HEK293 (cell line): ENCODE measurements around the gene STUM.
A peak's percentile ranks its signal among the peaks of the same experiment; 100 is the strongest.

Experiments used
- CTCF ChIA-PET: fragments of 350-600 bp; formaldehyde crosslinking; extraction: SDS; loops from one replicate; lab custom pipeline; 2021; ENCODE audit warnings: antibody characterized with exemption; lab: Yijun Ruan, JAX
- POLR2A ChIA-PET: fragments of 300-600 bp; formaldehyde crosslinking; extraction: SDS; loops from one replicate; lab custom pipeline; 2020; ENCODE audit warnings: antibody characterized with exemption, inconsistent platforms; lab: Yijun Ruan, JAX
- H3K27ac ChIP-seq: fragments of 200-500 bp; sonication (Bioruptor generic); 2 replicates; pipeline ENCODE4 v1.5.1; 2014; ENCODE audit warnings: low read depth, low read length, control low read depth, inconsistent platforms; ENCODE audit errors: extremely low read depth
- H3K36me3 ChIP-seq, 2 experiments: fragments of 200-500 bp in 1 of 2; sonication (Bioruptor generic) in 1 of 2; 1 replicate in 1 of 2; 2 replicates in 1 of 2; pipeline ENCODE4 v1.5.1; 2014 to 2017; ENCODE audit warnings: inconsistent platforms in 2 of 2, low read length in 2 of 2; ENCODE audit not compliant: control insufficient read depth in 2 of 2, insufficient read depth in 1 of 2
- H3K4me1 ChIP-seq: fragments of 200-500 bp; sonication (Bioruptor generic); 2 replicates; pipeline ENCODE4 v1.5.1; 2014; ENCODE audit warnings: mild to moderate bottlenecking, low read length, inconsistent platforms; ENCODE audit not compliant: control insufficient read depth, insufficient read depth
- H3K4me3 ChIP-seq: 2 replicates; pipeline ENCODE4 v1.5.1; 2011; ENCODE audit warnings: low read depth, mild to moderate bottlenecking, control low read depth, low read length, moderate library complexity
- H3K9me3 ChIP-seq: fragments of 200-500 bp; sonication (Bioruptor generic); 2 replicates; pipeline ENCODE4 v1.5.1; 2014; ENCODE audit warnings: low read depth, low read length, inconsistent platforms; ENCODE audit not compliant: control insufficient read depth, insufficient read depth
- BCL11B ChIP-seq: fragments of 450-650 bp; formaldehyde crosslinking; IDR thresholded peaks from 2 replicates; pipeline ENCODE4 v1.5.1; 2016; ENCODE audit warnings: low read depth, missing biosample characterization, missing genetic modification characterization
- FEZF1 ChIP-seq: fragments of 450-650 bp; formaldehyde crosslinking; IDR thresholded peaks from 2 replicates; pipeline ENCODE4 v1.5.1; 2016; ENCODE audit warnings: missing biosample characterization, missing genetic modification characterization
- GLIS1 ChIP-seq: fragments of 450-650 bp; formaldehyde crosslinking; IDR thresholded peaks from 2 replicates; pipeline ENCODE4 v1.5.1; 2016; ENCODE audit warnings: missing biosample characterization, missing genetic modification characterization
- GLIS2 ChIP-seq: fragments of 450-650 bp; formaldehyde crosslinking; IDR thresholded peaks from 2 replicates; pipeline ENCODE4 v1.5.1; 2016; ENCODE audit warnings: missing biosample characterization, missing genetic modification characterization
- HOXD13 ChIP-seq: sonication (generic); formaldehyde crosslinking; IDR thresholded peaks from 2 replicates; pipeline ENCODE4 v1.8.0; 2022; ENCODE audit warnings: missing genetic modification reagents, borderline replicate concordance
- MZF1 ChIP-seq: fragments of 450-650 bp; formaldehyde crosslinking; IDR thresholded peaks from 2 replicates; pipeline ENCODE4 v1.5.1; 2017; ENCODE audit warnings: missing biosample characterization, missing genetic modification characterization, borderline replicate concordance
- OSR2 ChIP-seq: fragments of 450-650 bp; formaldehyde crosslinking; IDR thresholded peaks from 2 replicates; pipeline ENCODE4 v1.5.1; 2016; ENCODE audit warnings: missing biosample characterization, missing genetic modification characterization
- SCRT2 ChIP-seq: fragments of 450-650 bp; formaldehyde crosslinking; IDR thresholded peaks from 2 replicates; pipeline ENCODE4 v1.5.1; 2016; ENCODE audit warnings: missing biosample characterization, missing genetic modification characterization
- SP2 ChIP-seq: fragments of 450-650 bp; formaldehyde crosslinking; IDR thresholded peaks from 2 replicates; pipeline ENCODE4 v1.5.1; 2016; ENCODE audit warnings: missing biosample characterization, missing genetic modification characterization
- YY1 ChIP-seq: fragments of 450-650 bp; formaldehyde crosslinking; IDR thresholded peaks from 2 replicates; pipeline ENCODE4 v1.5.1; 2018; ENCODE audit warnings: missing biosample characterization, missing genetic modification characterization
- ZBTB17 ChIP-seq: fragments of 450-650 bp; formaldehyde crosslinking; IDR thresholded peaks from 2 replicates; pipeline ENCODE4 v1.5.1; 2016; ENCODE audit warnings: missing biosample characterization, missing genetic modification characterization
- ZFP3 ChIP-seq: fragments of 450-650 bp; formaldehyde crosslinking; IDR thresholded peaks from 2 replicates; pipeline ENCODE4 v1.5.1; 2016; ENCODE audit warnings: low read depth, missing biosample characterization, missing genetic modification characterization
- ZFP69B ChIP-seq: fragments of 450-650 bp; formaldehyde crosslinking; IDR thresholded peaks from 2 replicates; pipeline ENCODE4 v1.5.1; 2016; ENCODE audit warnings: missing biosample characterization, missing genetic modification characterization
- ZNF140 ChIP-seq: fragments of 450-650 bp; formaldehyde crosslinking; IDR thresholded peaks from 2 replicates; pipeline ENCODE4 v1.5.1; 2016; ENCODE audit warnings: missing biosample characterization, missing genetic modification characterization
- ZNF155 ChIP-seq: fragments of 450-650 bp; formaldehyde crosslinking; IDR thresholded peaks from 2 replicates; pipeline ENCODE4 v1.5.1; 2016; ENCODE audit warnings: missing biosample characterization, missing genetic modification characterization
- ZNF24 ChIP-seq: fragments of 450-650 bp; formaldehyde crosslinking; IDR thresholded peaks from 2 replicates; pipeline ENCODE4 v1.5.1; 2016; ENCODE audit warnings: missing biosample characterization, missing genetic modification characterization
- ZNF248 ChIP-seq: fragments of 450-650 bp; formaldehyde crosslinking; IDR thresholded peaks from 2 replicates; pipeline ENCODE4 v1.5.1; 2017; ENCODE audit warnings: missing biosample characterization, missing genetic modification characterization
- ZNF354C ChIP-seq: fragments of 450-650 bp; formaldehyde crosslinking; IDR thresholded peaks from 2 replicates; pipeline ENCODE4 v1.5.1; 2016; ENCODE audit warnings: missing biosample characterization, missing genetic modification characterization, low read depth, borderline replicate concordance
- ZNF366 ChIP-seq: fragments of 450-650 bp; formaldehyde crosslinking; conservative IDR thresholded peaks from 2 replicates; pipeline ENCODE4 v1.5.1; 2016; ENCODE audit warnings: missing biosample characterization, missing genetic modification characterization
- ZNF776 ChIP-seq: fragments of 450-650 bp; formaldehyde crosslinking; IDR thresholded peaks from 2 replicates; pipeline ENCODE4 v1.5.0; 2017; ENCODE audit warnings: missing biosample characterization, missing genetic modification characterization, borderline replicate concordance
- ZSCAN30 ChIP-seq: fragments of 450-650 bp; IDR thresholded peaks from 2 replicates; pipeline ENCODE4 v1.5.1; 2018; ENCODE audit warnings: missing biosample characterization, mild to moderate bottlenecking, missing genetic modification characterization, moderate library complexity
- TF ChIP-seq, protein P1 (sequence below): fragments of 450-650 bp; formaldehyde crosslinking; IDR thresholded peaks from 2 replicates; pipeline ENCODE4; 2016; ENCODE audit warnings: missing biosample characterization, missing genetic modification characterization
- TF ChIP-seq, protein P2 (sequence below): fragments of 450-650 bp; formaldehyde crosslinking; IDR thresholded peaks from 2 replicates; pipeline ENCODE4 v1.5.1; 2016; ENCODE audit warnings: missing biosample characterization, missing genetic modification characterization
- TF ChIP-seq, protein P3 (sequence below): fragments of 450-650 bp; IDR thresholded peaks from 2 replicates; pipeline ENCODE4 v1.5.1; 2018; ENCODE audit warnings: missing biosample characterization, mild to moderate bottlenecking, missing genetic modification characterization
- TF ChIP-seq, protein P4 (sequence below): fragments of 450-650 bp; formaldehyde crosslinking; IDR thresholded peaks from 2 replicates; pipeline ENCODE4 v1.5.1; 2016; ENCODE audit warnings: missing biosample characterization, missing genetic modification characterization
- TF ChIP-seq, protein P5 (sequence below): fragments of 450-650 bp; formaldehyde crosslinking; IDR thresholded peaks from 2 replicates; pipeline ENCODE4 v1.5.1; 2016; ENCODE audit warnings: missing biosample characterization, missing genetic modification characterization
- TF ChIP-seq, protein P6 (sequence below): fragments of 450-650 bp; formaldehyde crosslinking; IDR thresholded peaks from 2 replicates; pipeline ENCODE4 v1.5.1; 2016; ENCODE audit warnings: missing biosample characterization, missing genetic modification characterization

The STUM gene

DNA sequence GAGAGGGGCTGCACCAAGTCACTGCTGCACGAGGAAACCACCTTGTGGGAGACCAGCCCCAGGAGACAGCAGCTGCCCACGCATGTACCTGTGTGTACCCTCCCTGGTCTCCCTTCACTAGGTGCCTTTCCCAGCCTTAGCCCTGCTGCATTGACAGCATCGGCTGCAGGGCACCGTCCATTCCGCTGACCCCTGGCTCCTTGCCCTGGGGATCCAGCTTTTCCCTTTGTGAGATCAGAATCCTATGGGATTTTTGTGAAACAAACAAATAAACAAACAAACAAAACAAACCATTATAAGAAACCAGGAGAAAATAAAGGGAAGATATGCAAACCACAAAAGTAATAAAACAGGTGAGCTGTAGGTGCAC is 2.1 kb downstream of the STUM start (continued):
- TF ChIP-seq, protein P1, sequence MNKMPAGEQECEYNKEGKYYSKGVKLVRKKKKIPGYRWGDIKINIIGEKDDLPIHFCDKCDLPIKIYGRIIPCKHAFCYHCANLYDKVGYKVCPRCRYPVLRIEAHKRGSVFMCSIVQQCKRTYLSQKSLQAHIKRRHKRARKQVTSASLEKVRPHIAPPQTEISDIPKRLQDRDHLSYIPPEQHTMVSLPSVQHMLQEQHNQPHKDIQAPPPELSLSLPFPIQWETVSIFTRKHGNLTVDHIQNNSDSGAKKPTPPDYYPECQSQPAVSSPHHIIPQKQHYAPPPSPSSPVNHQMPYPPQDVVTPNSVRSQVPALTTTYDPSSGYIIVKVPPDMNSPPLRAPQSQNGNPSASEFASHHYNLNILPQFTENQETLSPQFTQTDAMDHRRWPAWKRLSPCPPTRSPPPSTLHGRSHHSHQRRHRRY (tag by site-specific recombination) = no peak
- TF ChIP-seq SP2 (no peak), ZFP3 (tag by site-specific recombination) (no peak), ZNF354C (tag by site-specific recombination) (no peak), ZNF248 (no peak)
- TF ChIP-seq, all 188 proteins: peak for 0

DNA sequence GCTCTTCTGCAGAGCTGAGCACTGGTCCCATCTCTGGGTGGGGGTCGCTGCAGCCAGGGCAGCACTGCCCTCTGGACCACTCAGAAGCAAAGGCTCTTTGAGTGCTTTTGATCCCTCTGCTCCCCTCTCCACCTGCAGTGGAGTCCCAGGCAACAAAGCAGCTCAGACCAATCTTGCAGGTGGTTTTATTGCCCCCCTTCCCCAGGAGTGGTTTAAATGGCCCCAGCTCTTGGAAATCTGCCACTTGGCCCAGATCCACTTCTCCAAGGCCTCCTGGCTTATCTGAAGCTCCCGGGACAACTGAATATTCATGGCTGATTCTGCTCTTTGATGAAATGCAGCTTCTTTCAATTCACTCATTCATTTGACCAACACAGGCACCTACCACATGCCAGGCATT is 2.7 kb downstream of the STUM start:
- no peaks in the 10 kb centered on the region for H3K36me3 ChIP-seq
- POLR2A ChIA-PET = no interaction called here
- CTCF ChIA-PET = interaction anchor here (0.6 to 6.5 kb wide), 13 partner anchors 10 to 426 kb away, joined by 3 to 84 read pairs (median 5); partner anchors contain the start of gene PARP1
- no peaks in the 10 kb centered on the region for H3K9me3 ChIP-seq
- H3K4me1 ChIP-seq = peaks cover 27% of the 10 kb centered on the region
- H3K27ac ChIP-seq = no peak overlapping the region
- no peak overlapping the region for H3K4me3 ChIP-seq
- TF ChIP-seq OSR2 (tag by site-specific recombination) (peak; percentile 50; the same call in 1 of the 2 replicates), HOXD13 (CRISPR knock-in tag) (no peak), GLIS1 (tag by site-specific recombination) (peak; percentile 73; the same call in 1 of the 2 replicates), ZNF24 (tag by site-specific recombination) (peak; percentile 65; the same call in 1 of the 2 replicates), ZSCAN30 (tag by site-specific recombination) (peak; percentile 35; the same call in 1 of the 2 replicates), BCL11B (0 out of 2 replicates have a peak, but pooled peaks have one; percentile 18), ZNF140 (tag by site-specific recombination) (no peak), ZNF155 (no peak), FEZF1 (tag by site-specific recombination) (peak; percentile 82), MZF1 (tag by site-specific recombination) (peak; percentile 69; the same call in 1 of the 2 replicates), SCRT2 (peak; percentile 98), ZNF366 (tag by site-specific recombination) (0 out of 2 replicates have a peak, but pooled peaks have one; percentile 11), ZBTB17 (tag by site-specific recombination) (peak; percentile 63), GLIS2 (tag by site-specific recombination) (peak; percentile 70), YY1 (tag by site-specific recombination) (peak; percentile 9; the same call in 1 of the 2 replicates), ZNF776 (no peak), ZFP69B (tag by site-specific recombination) (peak; percentile 83)
- TF ChIP-seq, protein P2, sequence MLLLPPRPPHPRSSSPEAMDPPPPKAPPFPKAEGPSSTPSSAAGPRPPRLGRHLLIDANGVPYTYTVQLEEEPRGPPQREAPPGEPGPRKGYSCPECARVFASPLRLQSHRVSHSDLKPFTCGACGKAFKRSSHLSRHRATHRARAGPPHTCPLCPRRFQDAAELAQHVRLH (tag by site-specific recombination) = no peak
- TF ChIP-seq, protein P3, sequence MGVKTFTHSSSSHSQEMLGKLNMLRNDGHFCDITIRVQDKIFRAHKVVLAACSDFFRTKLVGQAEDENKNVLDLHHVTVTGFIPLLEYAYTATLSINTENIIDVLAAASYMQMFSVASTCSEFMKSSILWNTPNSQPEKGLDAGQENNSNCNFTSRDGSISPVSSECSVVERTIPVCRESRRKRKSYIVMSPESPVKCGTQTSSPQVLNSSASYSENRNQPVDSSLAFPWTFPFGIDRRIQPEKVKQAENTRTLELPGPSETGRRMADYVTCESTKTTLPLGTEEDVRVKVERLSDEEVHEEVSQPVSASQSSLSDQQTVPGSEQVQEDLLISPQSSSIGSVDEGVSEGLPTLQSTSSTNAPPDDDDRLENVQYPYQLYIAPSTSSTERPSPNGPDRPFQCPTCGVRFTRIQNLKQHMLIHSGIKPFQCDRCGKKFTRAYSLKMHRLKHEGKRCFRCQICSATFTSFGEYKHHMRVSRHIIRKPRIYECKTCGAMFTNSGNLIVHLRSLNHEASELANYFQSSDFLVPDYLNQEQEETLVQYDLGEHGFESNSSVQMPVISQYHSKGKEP (tag by site-specific recombination) = peak; percentile 71; the same call in 1 of the 2 replicates
- TF ChIP-seq, protein P4, sequence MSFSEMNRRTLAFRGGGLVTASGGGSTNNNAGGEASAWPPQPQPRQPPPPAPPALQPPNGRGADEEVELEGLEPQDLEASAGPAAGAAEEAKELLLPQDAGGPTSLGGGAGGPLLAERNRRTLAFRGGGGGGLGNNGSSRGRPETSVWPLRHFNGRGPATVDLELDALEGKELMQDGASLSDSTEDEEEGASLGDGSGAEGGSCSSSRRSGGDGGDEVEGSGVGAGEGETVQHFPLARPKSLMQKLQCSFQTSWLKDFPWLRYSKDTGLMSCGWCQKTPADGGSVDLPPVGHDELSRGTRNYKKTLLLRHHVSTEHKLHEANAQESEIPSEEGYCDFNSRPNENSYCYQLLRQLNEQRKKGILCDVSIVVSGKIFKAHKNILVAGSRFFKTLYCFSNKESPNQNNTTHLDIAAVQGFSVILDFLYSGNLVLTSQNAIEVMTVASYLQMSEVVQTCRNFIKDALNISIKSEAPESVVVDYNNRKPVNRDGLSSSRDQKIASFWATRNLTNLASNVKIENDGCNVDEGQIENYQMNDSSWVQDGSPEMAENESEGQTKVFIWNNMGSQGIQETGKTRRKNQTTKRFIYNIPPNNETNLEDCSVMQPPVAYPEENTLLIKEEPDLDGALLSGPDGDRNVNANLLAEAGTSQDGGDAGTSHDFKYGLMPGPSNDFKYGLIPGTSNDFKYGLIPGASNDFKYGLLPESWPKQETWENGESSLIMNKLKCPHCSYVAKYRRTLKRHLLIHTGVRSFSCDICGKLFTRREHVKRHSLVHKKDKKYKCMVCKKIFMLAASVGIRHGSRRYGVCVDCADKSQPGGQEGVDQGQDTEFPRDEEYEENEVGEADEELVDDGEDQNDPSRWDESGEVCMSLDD (tag by site-specific recombination) = peak; percentile 39; the same call in 1 of the 2 replicates
- TF ChIP-seq, protein P5, sequence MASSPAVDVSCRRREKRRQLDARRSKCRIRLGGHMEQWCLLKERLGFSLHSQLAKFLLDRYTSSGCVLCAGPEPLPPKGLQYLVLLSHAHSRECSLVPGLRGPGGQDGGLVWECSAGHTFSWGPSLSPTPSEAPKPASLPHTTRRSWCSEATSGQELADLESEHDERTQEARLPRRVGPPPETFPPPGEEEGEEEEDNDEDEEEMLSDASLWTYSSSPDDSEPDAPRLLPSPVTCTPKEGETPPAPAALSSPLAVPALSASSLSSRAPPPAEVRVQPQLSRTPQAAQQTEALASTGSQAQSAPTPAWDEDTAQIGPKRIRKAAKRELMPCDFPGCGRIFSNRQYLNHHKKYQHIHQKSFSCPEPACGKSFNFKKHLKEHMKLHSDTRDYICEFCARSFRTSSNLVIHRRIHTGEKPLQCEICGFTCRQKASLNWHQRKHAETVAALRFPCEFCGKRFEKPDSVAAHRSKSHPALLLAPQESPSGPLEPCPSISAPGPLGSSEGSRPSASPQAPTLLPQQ = peak; percentile 88
- TF ChIP-seq, protein P6, sequence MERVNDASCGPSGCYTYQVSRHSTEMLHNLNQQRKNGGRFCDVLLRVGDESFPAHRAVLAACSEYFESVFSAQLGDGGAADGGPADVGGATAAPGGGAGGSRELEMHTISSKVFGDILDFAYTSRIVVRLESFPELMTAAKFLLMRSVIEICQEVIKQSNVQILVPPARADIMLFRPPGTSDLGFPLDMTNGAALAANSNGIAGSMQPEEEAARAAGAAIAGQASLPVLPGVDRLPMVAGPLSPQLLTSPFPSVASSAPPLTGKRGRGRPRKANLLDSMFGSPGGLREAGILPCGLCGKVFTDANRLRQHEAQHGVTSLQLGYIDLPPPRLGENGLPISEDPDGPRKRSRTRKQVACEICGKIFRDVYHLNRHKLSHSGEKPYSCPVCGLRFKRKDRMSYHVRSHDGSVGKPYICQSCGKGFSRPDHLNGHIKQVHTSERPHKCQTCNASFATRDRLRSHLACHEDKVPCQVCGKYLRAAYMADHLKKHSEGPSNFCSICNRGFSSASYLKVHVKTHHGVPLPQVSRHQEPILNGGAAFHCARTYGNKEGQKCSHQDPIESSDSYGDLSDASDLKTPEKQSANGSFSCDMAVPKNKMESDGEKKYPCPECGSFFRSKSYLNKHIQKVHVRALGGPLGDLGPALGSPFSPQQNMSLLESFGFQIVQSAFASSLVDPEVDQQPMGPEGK (tag by site-specific recombination) = peak; percentile 56
